Endothelial cell of umbilical vein (primary cell): ENCODE measurements around the gene C9orf78. TPM values are rescaled to one million over a fixed set of nuclear protein-coding genes. Genes with fewer than 3 reads are reported as not detected.

Source experiments
- BruUV-seq: library from RNA; stranded (reverse); fragments of 400-500 nt; replicated peaks from 2 replicates; lab custom pipeline; 2021; lab: Mats Ljungman, UMichigan
- CTCF ChIA-PET: fragments of 300-600, 350-600 bp; sonication (Branson Sonifier 250); formaldehyde crosslinking; loops from one replicate; lab custom pipeline; 2021; ENCODE audit warnings: antibody characterized with exemption, inconsistent platforms; lab: Charles Lee
- POLR2A ChIA-PET: fragments of 300-600, 350-600 bp; sonication (Branson Sonifier 250); formaldehyde crosslinking; loops from one replicate; lab custom pipeline; 2021; ENCODE audit warnings: antibody characterized with exemption, inconsistent platforms; lab: Charles Lee
- DNase-seq: peaks from one replicate; pipeline ENCODE4 v3.0.0-alpha.2; 2011; ENCODE audit warnings: low read depth, low spot score
- FAIRE-seq: peaks from 2 replicates; lab custom pipeline; 2011; peaks lifted over from hg19 to GRCh38; lab: Jason Lieb, UNC
- H2AFZ ChIP-seq: 2 replicates; pipeline ENCODE4 v1.6.0; 2012; ENCODE audit warnings: low read depth, low read length, control low read depth, inconsistent platforms
- H3K27ac ChIP-seq: 2 replicates; pipeline ENCODE4 v1.5.1; 2011; ENCODE audit warnings: low read depth, mild to moderate bottlenecking, control low read depth, low read length, moderate library complexity; ENCODE audit not compliant: insufficient read depth
- H3K27me3 ChIP-seq, 2 experiments: 2 replicates each; pipeline versions ENCODE4 v1.6.0 to v1.6.1; 2011; ENCODE audit warnings: low read length in 2 of 2, mixed read lengths in 1 of 2; ENCODE audit not compliant: control insufficient read depth in 2 of 2, insufficient read depth in 2 of 2
- H3K36me3 ChIP-seq, 2 experiments: 2 replicates in 1 of 2; 3 replicates in 1 of 2; pipeline ENCODE4 v1.5.1; 2011; ENCODE audit warnings: low read length in 2 of 2, mild to moderate bottlenecking in 1 of 2, moderate library complexity in 1 of 2; ENCODE audit not compliant: control insufficient read depth in 2 of 2, insufficient read depth in 2 of 2; ENCODE audit errors: extremely low read depth in 1 of 2
- H3K4me1 ChIP-seq: 3 replicates; pipeline ENCODE4 v1.5.1; 2011; ENCODE audit warnings: mild to moderate bottlenecking, low read length; ENCODE audit not compliant: control insufficient read depth, insufficient read depth; ENCODE audit errors: extremely low read depth
- H3K4me2 ChIP-seq: 2 replicates; pipeline ENCODE4 v1.6.1; 2011; ENCODE audit warnings: low read length, control low read depth, mixed read lengths; ENCODE audit not compliant: insufficient read depth
- H3K4me3 ChIP-seq, 3 experiments: fragments of 200-600 bp in 1 of 3; sonication (generic), shearing (Covaris generic) in 1 of 3; replicated peaks in 1 of 3; 2 replicates each; pipeline ENCODE4 v1.5.1; 2011 to 2016; ENCODE audit warnings: control low read depth in 3 of 3, low read length in 3 of 3, mild to moderate bottlenecking in 2 of 3, inconsistent platforms in 1 of 3, low read depth in 1 of 3, moderate library complexity in 1 of 3; ENCODE audit not compliant: insufficient read depth in 1 of 3
- H3K79me2 ChIP-seq: 2 replicates; pipeline ENCODE4 v1.6.0; 2012; ENCODE audit warnings: low read length, inconsistent platforms; ENCODE audit not compliant: control insufficient read depth, insufficient read depth
- H3K9ac ChIP-seq: replicated peaks from 2 replicates; pipeline ENCODE3; 2011; ENCODE audit warnings: low read length, control low read depth; ENCODE audit not compliant: insufficient read depth; ENCODE audit errors: extremely low read depth
- H3K9me1 ChIP-seq: replicated peaks from 3 replicates; pipeline ENCODE4 v1.6.0; 2011; ENCODE audit warnings: mild to moderate bottlenecking, low read length; ENCODE audit not compliant: control insufficient read depth, insufficient read depth; ENCODE audit errors: extremely low read depth
- H3K9me3 ChIP-seq: replicated peaks from 2 replicates; pipeline ENCODE4 v1.5.1; 2012; ENCODE audit warnings: low read length, inconsistent platforms; ENCODE audit not compliant: control insufficient read depth, insufficient read depth
- H4K20me1 ChIP-seq: replicated peaks from 2 replicates; pipeline ENCODE3; 2011; ENCODE audit warnings: mild to moderate bottlenecking, low read length; ENCODE audit not compliant: control insufficient read depth, insufficient read depth; ENCODE audit errors: extremely low read depth
- CTCF ChIP-seq, 2 donors: IDR thresholded peaks; 1 replicate in 1 of 2; 2 replicates in 1 of 2; pipeline ENCODE4 v1.5.1; 2011; ENCODE audit warnings: low read length in 2 of 2, mild to moderate bottlenecking in 2 of 2, moderate library complexity in 2 of 2, control low read depth in 1 of 2, inconsistent platforms in 1 of 2, low read depth in 1 of 2; ENCODE audit not compliant: insufficient read depth in 1 of 2; ENCODE audit errors: extremely low read depth in 1 of 2
- EZH2 ChIP-seq: IDR thresholded peaks from 2 replicates; pipeline ENCODE4 v1.6.1; 2012; ENCODE audit warnings: borderline replicate concordance, low read depth, mild to moderate bottlenecking, moderate library complexity, low read length, inconsistent platforms; ENCODE audit not compliant: severe bottlenecking
- FOS ChIP-seq: IDR thresholded peaks from 2 replicates; pipeline ENCODE4 v1.6.1; 2011; ENCODE audit warnings: mild to moderate bottlenecking, low read length, moderate library complexity, borderline replicate concordance; ENCODE audit not compliant: insufficient read depth
- GATA2 ChIP-seq: IDR thresholded peaks from 2 replicates; pipeline ENCODE4 v1.7.0; 2011; ENCODE audit warnings: low read depth, mild to moderate bottlenecking, moderate library complexity, mixed read lengths, low read length; ENCODE audit not compliant: insufficient read length, insufficient read depth
- JUN ChIP-seq: IDR thresholded peaks from 2 replicates; pipeline ENCODE4 v1.6.1; 2011; ENCODE audit warnings: borderline replicate concordance, low read depth; ENCODE audit not compliant: insufficient read length, insufficient read depth
- MAX ChIP-seq: IDR thresholded peaks from 2 replicates; pipeline ENCODE4 v1.6.1; 2011; ENCODE audit not compliant: insufficient read depth, insufficient read length
- MYC ChIP-seq: IDR thresholded peaks from one replicate; pipeline ENCODE4 v1.6.1; 2011; ENCODE audit warnings: mild to moderate bottlenecking, low read depth, low read length
- POLR2A ChIP-seq: IDR thresholded peaks from 2 replicates; pipeline ENCODE4 v1.6.1; 2012; ENCODE audit warnings: low read depth, mild to moderate bottlenecking, control low read depth, low read length
- POLR2AphosphoS5 ChIP-seq: IDR thresholded peaks from 2 replicates; pipeline ENCODE4 v1.6.1; 2012; ENCODE audit warnings: low read depth, mild to moderate bottlenecking, control low read depth, low read length, moderate library complexity; ENCODE audit not compliant: insufficient read depth
- dilution Hi-C: fragments of 300-500 bp; cut with MboI; formaldehyde crosslinking; loops from one replicate; pipeline ENCODE4 v1.15.0; 2019; ENCODE audit warnings: low sequenced_read_pairs; ENCODE audit not compliant: extremely low pct_ligation_motif_present
- intact Hi-C: fragments of 100-400 bp; cut with micrococcal nuclease; formaldehyde crosslinking; loops from one replicate; pipeline ENCODE4 v1.10.0; 2022
- polyA plus RNA-seq, 4 experiments: library from polyadenylated mRNA; depleted of rRNA in 3 of 4; stranded (reverse) in 3 of 4; unstranded in 1 of 4; fragments of >200 nt; gene quantifications; 2 replicates each; pipeline versions ENCODE4 v1.2.1 to v1.2.3, GENCODE V29; 2011 to 2012; ENCODE audit warnings: missing spikeins in 1 of 4
- total RNA-seq: library from RNA; stranded (reverse); gene quantifications from 2 replicates; pipeline ENCODE4 v1.2.3, GENCODE V29; 2021

Gene C9orf78
- total and polyA plus RNA-seq, 2 donors (not counting 3 experiments of a cell fraction or from before 2014, with no cell fraction given) = 17.9 to 34.6 TPM

DNA sequence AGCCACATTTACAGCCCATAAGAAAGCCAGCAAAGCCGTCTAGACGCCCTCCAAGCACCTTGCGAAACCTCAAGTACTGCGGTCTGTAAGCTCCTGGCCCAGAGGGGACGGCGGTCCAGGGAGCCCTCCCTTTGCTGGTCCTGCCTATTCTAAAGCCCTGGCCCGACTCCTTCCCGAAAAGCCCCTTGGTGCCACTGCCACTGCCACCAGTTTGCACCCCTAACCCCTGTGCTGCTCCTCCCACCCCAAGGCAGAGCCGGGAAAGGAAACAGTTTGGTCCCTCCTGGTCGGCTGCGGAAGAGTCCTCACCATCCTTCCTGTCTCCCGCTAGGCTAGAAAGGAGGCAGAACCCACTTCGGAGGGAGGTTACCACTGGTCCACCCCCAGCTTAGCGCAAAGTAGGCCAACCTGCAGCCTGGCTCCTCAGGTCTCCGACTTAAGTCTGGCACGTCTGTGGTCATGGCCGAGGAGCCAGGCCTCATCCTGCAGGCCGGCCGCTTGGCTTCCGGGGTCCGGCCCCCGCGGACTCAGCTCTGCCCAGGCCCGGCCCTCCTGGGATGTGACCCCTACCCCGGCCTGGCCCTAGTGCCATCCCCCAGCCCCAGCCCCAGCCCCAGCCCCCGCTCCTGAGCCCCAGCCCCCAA lies 12.1 kb downstream of the C9orf78 start:
- no peak for TF ChIP-seq POLR2AphosphoS5
- no peak for TF ChIP-seq FOS
- ChIA-PET POLR2A (no interaction called here), CTCF (no interaction called here)
- Histone ChIP-seq H3K27ac (no peak overlapping the region), H3K9me3 (no peaks in the 10 kb centered on the region), H3K79me2 (peaks cover 16% of the 10 kb centered on the region), H3K36me3 (peaks cover 10 to 29% of the 10 kb centered on the region in 2 experiments), H2AFZ (peak overlapping the region; percentile 10), H4K20me1 (no peaks in the 10 kb centered on the region), H3K9ac (peak overlapping the region; percentile 49), H3K4me3 (peak overlapping the region; percentile 22 to 74 (median 26)), H3K4me2 (peak overlapping the region; percentile 60), H3K27me3 (no peaks in the 10 kb centered on the region), H3K4me1 (peaks cover 7% of the 10 kb centered on the region), H3K9me1 (no peaks in the 10 kb centered on the region)
- peak; percentile 78 for FAIRE-seq
- dilution Hi-C loops = no loop called here
- peak; percentile 13 for DNase-seq
- no TSS peak for BruUV-seq
- intact Hi-C loops = no loop called here

- H3K36me3 ChIP-seq = peaks cover 13 to 33% of the 10 kb centered on the region in 2 experiments
- dilution Hi-C loops (no loop called here), intact Hi-C loops (no loop called here)
- H3K9ac ChIP-seq = no peak overlapping the region
- no peak for TF ChIP-seq POLR2A
- no peak for TF ChIP-seq EZH2
- TF ChIP-seq MYC = no peak
- no peak for TF ChIP-seq GATA2
- no peak for TF ChIP-seq FOS
- TF ChIP-seq JUN = no peak
- no peak for TF ChIP-seq MAX
- TF ChIP-seq CTCF (IDR thresholded peaks at IDR 0.05; ENCODE audit: extremely low read depth in 1 of 2, insufficient read depth in 1 of 2, low read depth in 1 of 2, low read length in 2 of 2) = no peak
- no peak for TF ChIP-seq POLR2AphosphoS5
- H4K20me1 ChIP-seq = no peaks in the 10 kb centered on the region
- no peak overlapping the region for H3K4me2 ChIP-seq
- no peak overlapping the region for H3K4me3 ChIP-seq
- no TSS peak for BruUV-seq
- ChIA-PET CTCF (no interaction called here), POLR2A (no interaction called here)
- no peak overlapping the region for H2AFZ ChIP-seq
- H3K9me1 ChIP-seq = no peaks in the 10 kb centered on the region
- no peak for FAIRE-seq
- no peaks in the 10 kb centered on the region for H3K27me3 ChIP-seq
- peaks cover 4% of the 10 kb centered on the region for H3K79me2 ChIP-seq
- no peak overlapping the region for H3K27ac ChIP-seq
- no peaks in the 10 kb centered on the region for H3K4me1 ChIP-seq
- H3K9me3 ChIP-seq = no peaks in the 10 kb centered on the region
- DNase-seq = no peak
Observed at GRCh38 chr9:129816501-129817435, 18.3 kb downstream of the C9orf78 start.
